Upper lobe of right lung (tissue), 1 donor: ENCODE measurements around the gene CMKLR1. TPM values are rescaled to one million over a fixed set of nuclear protein-coding genes. Genes with fewer than 3 reads are reported as not detected.

Source experiments
- ATAC-seq: fragments of 200-7000 bp; cut with Tn5 transposase; one replicate; pipeline ENCODE4 v1.9.1; 2020; ENCODE audit warnings: mild to moderate bottlenecking, moderate library complexity
- DNase-seq: peaks from one replicate; pipeline ENCODE4 v3.0.0-alpha.2; 2020
- H3K27ac ChIP-seq: fragments of 200-600 bp; one replicate; pipeline ENCODE4 v1.8.0; 2022
- H3K27me3 ChIP-seq: fragments of 200-600 bp; one replicate; pipeline ENCODE4 v1.8.0; 2022; ENCODE audit warnings: mild to moderate bottlenecking
- H3K36me3 ChIP-seq: fragments of 200-600 bp; one replicate; pipeline ENCODE4 v1.8.0; 2022
- H3K4me1 ChIP-seq: fragments of 200-600 bp; one replicate; pipeline ENCODE4 v1.8.0; 2022
- H3K4me3 ChIP-seq: fragments of 200-600 bp; one replicate; pipeline ENCODE4 v1.8.0; 2022; ENCODE audit warnings: mild to moderate bottlenecking
- H3K9me3 ChIP-seq: fragments of 200-600 bp; one replicate; pipeline ENCODE4 v1.8.0; 2022
- CTCF ChIP-seq: fragments of 200-600 bp; IDR thresholded peaks from one replicate; pipeline ENCODE4 v1.8.0; 2022; ENCODE audit warnings: antibody characterized with exemption
- intact Hi-C: fragments of 100-400 bp; cut with DNase I; formaldehyde crosslinking; loops from one replicate; pipeline ENCODE4 v1.11.0; 2022
- total RNA-seq: library from RNA; stranded (reverse); fragmentation: NEBNext Ultra II Directional; extraction: Animal tissue kit (Norgen Biotek cat#: 25700); gene quantifications from one replicate; pipeline ENCODE4 v1.2.1, GENCODE V29; 2021
- donor health status: DM: no; HTN: yes; CAD: no; lungs with severe emphysema.

Gene CMKLR1
- total RNA-seq, 1 donor from 2014 or later = 29.1 TPM

DNA sequence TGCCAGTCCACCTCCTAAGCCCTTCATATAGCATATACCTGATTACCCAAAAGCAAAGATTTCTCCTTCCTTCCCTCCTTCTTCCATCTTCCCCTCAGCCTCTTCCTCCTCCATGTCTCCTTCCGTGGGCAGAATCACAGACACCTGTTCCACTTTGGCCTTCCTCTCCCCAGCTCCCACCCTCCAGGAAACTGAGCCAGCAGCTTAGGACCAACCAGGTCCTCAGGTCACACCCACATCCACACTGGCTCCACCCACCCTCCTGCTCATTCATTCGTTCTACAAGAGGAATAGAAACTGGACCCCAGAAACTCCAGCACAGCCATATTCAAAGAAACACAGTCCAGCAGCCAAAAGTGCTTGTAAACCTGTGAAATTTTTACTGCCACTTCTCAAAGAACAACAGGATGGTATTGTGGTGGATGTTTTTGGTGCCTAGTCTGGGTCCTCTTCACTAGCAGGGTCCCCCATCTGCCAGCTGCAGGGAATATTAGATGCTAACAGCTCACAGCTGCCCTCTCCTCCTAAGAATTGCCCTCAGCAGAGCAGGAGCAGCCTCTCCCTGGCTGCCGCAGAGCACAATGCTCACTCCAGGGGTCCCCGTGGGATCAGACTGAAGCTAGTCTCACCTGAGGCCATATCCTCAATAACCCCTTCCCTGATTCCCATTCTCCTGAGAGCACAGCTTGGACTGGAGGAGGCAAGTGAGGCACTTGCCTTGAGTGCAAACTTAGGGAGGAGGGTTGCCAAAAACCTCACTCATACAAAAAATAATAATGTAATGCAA lies 18.4 kb downstream of the CMKLR1 start:
- Histone ChIP-seq H3K27me3 (no peaks in the 10 kb centered on the region), H3K4me3 (no peak overlapping the region), H3K9me3 (no peaks in the 10 kb centered on the region), H3K4me1 (peaks cover 22% of the 10 kb centered on the region), H3K27ac (no peak overlapping the region), H3K36me3 (no peaks in the 10 kb centered on the region)
- intact Hi-C loops = no loop called here
- no peak for DNase-seq
- no peak for TF ChIP-seq CTCF
- no peak for ATAC-seq

DNA sequence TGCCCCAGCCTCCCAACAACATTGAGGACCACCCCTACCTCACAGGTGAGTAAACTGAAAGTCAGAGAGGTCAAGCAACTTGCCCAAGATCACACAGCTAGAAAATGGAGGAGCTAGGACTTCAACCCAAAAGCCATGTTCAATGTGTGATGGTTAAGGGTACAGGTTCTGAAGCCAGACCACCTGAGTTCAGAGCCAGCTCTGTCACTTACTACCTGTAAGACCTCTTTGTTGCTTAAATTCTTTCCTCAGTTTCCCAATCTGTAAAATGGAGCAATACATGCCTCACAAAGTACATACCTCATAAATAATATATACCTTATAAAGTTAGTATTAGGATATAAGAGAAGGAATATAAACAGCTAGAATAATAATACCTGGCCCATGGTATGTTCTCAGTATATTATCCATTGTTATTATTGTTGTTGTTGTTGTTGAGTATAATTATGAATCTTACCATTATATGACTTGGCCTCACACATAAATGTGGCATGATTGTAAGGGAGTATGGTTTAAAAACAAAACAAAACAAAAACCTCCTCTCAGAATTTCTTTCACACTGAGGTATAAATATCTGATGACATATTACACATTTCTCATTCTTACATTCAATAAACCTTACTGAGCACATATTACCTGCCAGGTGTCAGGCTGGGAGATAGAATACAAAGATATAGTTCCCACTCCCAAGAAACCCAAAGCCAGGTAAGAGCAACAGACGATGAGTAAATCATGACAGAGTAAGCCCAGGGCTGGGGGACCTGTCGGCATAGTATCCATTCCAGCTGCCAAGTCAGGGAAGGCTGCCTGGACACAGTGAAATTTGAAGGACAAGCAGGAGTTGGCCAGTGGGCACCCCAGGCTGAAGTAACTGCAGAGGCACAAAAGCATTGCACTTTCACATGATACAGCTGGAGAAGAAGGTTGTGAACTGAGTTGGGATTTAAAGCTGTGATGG lies 19.6 kb downstream of the CMKLR1 start:
- no peaks in the 10 kb centered on the region for H3K9me3 ChIP-seq
- peaks cover 23% of the 10 kb centered on the region for H3K4me1 ChIP-seq
- no peaks in the 10 kb centered on the region for H3K36me3 ChIP-seq
- peak; percentile 16 for DNase-seq
- H3K27ac ChIP-seq = no peak overlapping the region
- no peak for ATAC-seq
- intact Hi-C loops = no loop called here
- no peak overlapping the region for H3K4me3 ChIP-seq
- no peaks in the 10 kb centered on the region for H3K27me3 ChIP-seq
- no peak for TF ChIP-seq CTCF

DNA sequence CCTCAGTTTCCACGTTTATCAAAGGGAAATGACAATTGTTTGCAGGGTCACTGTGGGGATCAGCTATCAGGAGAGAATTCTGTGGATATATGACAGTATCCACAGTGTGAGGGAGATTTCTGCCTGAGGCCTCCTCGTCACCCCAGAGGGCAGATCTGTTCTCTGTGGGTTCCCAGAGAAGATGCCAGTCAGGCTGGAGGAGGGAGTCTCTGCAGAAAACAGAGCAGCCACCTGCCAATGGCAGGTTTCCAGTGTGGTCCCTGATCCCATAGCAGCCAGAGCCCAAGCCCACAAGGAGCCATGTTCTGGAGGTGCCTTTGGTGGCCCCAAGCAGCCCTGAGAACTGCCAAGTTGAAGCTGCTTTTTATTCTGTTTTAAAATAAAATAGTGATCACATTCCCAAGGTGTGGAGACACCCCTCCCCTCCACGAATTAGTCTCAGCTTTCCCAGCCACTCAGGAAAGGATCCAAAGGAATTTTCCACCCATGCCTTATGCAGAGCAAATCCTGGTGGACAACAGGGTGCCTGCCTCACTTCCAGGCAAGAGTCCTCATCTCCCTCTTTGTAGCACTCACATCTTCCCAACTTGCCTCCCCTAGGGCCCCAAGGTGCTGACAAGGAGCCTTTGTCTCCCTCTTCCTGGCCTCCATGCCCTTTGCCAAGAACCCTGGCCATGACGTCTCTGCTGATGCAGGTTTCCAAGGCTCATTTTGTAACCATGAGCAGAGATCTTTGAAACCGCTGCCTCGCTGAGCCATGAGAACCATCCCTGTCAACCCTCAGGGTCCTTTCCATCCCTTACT lies 20.4 kb downstream of the CMKLR1 start:
- H3K9me3 ChIP-seq = no peaks in the 10 kb centered on the region
- no peaks in the 10 kb centered on the region for H3K27me3 ChIP-seq
- no peaks in the 10 kb centered on the region for H3K36me3 ChIP-seq
- no peak overlapping the region for H3K4me3 ChIP-seq
- intact Hi-C loops = no loop called here
- TF ChIP-seq CTCF = no peak
- ATAC-seq = no peak
- H3K4me1 ChIP-seq = peaks cover 23% of the 10 kb centered on the region
- peak overlapping the region; percentile 24 for H3K27ac ChIP-seq
- DNase-seq = no peak

DNA sequence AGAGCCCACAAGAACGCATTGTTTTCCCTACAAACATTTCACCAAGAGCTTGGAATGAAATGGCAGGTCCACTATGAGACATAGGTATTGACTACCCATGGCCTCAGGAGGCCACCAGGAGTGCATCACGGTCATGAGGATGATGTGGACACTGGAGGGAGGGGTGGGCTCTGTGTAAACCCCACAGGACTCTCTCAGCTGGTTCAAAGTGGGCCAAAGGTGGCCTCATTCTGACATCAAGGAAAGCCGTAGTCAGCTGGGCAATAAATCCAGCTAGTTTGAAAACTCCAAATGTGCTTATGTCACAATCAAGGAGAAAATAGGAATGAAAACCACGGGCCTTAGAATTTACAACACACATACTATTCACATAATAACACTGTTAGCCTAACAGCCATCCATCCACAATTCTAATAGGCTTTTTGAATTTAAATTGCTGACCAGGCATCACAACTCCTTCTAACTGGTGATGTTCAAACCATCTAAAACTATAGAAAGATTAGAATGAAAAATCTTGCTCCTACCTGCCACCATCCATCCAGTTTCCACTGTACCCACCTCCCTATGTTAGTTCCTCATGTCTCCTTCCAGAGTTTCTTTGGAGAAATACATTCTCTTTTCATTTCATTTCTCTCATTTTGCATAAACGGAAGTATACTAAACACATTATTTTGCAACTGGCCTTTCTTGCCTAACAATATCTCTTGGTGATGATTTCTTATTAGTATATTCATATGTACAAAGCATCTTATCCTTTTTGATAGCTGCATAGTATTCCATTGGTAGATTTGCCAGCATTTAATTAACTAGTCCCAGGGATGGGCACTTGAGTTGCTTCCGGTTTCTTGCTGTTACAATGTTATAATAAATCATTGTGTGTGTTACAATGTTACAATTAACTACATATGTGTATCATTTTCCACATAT lies 21.5 kb downstream of the CMKLR1 start:
- H3K4me1 ChIP-seq = peaks cover 29% of the 10 kb centered on the region
- no peaks in the 10 kb centered on the region for H3K27me3 ChIP-seq
- DNase-seq = no peak
- intact Hi-C loops = no loop called here
- no peak overlapping the region for H3K4me3 ChIP-seq
- no peak overlapping the region for H3K27ac ChIP-seq
- TF ChIP-seq CTCF = no peak
- H3K36me3 ChIP-seq = no peaks in the 10 kb centered on the region
- H3K9me3 ChIP-seq = no peaks in the 10 kb centered on the region
- no peak for ATAC-seq
